GM15510 (cell line): ENCODE measurements around the gene VGF.

Experiments
- POLR2A ChIP-seq: IDR thresholded peaks from 3 replicates; pipeline ENCODE4 v1.6.1; 2011; ENCODE audit warnings: borderline replicate concordance; ENCODE audit not compliant: insufficient read length; ENCODE audit errors: extremely low read depth

Gene VGF

DNA sequence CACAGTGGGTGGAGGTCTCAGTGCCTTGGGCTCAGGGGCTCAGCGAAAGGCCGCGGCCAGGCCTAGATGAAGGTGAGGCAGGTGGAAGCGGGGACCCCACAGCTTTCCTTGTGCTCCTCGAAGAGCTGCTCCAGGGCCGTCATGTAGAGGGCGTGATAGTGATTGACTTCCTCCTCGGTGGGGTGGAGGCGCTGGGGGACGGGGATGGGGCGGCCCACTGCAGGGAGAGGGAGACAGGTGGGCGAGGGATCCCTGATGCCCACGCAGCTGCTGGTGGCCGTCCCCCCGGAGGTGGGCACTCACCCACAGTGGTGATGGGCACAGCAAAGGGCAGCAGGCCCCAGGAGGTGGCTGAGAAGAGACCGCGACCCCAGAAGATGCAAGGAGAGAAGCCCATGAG lies 30.5 kb upstream of the VGF start:
- TF ChIP-seq POLR2A, result no peak

DNA sequence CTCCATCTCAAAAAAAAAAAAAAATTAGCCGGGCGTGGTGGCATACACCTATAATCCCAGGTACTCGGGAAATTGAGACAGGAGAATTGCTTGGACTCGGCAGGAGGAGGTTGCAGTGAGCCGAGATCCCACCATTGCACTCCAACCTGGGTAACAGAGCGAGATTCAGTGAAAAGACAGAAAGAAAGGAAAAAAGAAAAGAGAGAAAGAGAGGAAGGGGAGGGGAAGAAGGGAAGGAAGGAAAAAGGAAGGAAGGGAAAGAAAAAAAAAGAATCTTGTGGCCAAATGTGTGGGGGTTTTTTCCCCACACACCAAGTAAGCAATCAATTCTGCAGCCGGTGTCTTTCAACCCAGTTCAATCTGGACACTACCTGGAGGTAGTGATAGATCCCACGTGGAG lies 23.7 kb upstream of the VGF start:
- no peak for TF ChIP-seq POLR2A

DNA sequence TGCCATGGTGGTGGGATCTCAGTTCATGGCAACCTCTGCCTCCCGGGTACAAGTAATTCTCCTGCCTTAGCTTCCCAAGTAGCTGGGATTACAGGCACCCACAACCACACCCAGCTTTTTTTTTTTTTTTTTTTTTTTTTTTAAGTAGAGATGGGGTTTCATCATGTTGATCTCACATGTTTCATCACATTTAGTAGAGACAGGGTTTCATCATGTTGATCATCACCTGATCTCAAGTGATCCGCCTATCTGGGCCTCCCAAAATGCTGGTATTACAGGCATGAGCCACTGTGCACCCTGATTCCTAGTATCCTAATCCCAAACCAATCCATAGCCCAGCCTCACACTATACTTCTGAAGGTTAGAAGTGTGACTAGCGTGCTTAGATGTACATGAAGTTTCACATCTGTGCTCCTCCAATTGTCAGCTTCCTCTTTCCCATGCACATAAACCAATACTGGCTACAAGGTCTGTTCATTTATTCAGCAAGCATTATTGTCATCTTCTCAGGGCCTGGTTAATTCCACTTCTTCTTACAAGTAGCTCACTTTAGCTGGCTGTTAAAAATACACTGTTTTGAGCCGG lies 21.6 kb upstream of the VGF start:
- no peak for TF ChIP-seq POLR2A

DNA sequence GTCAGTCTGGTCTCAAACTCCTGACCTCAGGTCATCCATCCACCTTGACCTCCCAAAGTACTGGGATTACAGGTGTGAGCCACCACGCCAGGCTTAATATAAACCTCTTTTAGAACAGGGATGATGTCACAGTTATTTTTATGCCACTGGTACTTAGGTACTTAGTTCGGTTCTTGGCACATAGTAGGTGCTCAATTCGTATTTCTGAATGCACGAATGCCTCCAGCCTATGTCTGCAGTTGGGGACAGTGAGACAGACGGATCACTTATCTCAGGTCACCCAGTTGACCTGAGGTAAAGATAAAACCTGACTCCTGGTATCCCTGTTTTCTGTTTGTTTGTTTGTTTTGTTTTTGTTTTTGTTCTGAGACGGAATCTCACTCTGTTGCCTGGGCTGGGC lies 20.8 kb upstream of the VGF start:
- no peak for TF ChIP-seq POLR2A

DNA sequence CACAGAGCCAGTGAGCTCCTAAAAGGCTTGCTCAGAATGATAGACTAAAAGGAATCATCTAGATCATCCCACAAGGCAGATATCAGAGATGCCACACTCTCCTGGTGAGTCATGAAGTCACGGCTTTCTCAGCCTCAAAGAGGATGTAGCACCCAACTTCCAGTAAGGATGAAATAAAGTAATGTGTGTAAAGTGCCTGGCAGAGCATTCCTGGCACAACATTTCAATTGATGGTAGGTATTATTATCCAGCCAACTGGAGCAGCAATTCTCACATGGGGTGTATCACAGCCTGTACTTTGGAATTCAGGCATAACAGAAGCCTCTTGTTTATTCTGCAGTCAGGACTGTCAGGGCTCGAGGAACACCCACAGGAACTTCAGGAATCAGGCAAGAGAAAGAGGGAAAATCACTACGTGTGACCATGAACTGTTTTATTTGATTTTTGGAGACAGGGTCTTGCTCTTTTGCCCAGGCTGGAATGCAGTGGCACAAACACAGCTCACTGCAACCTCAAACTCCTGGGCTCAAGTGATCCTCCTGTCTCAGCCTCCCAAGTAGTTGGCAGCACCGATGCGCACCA lies 20.0 kb upstream of the VGF start:
- TF ChIP-seq POLR2A, result no peak

DNA sequence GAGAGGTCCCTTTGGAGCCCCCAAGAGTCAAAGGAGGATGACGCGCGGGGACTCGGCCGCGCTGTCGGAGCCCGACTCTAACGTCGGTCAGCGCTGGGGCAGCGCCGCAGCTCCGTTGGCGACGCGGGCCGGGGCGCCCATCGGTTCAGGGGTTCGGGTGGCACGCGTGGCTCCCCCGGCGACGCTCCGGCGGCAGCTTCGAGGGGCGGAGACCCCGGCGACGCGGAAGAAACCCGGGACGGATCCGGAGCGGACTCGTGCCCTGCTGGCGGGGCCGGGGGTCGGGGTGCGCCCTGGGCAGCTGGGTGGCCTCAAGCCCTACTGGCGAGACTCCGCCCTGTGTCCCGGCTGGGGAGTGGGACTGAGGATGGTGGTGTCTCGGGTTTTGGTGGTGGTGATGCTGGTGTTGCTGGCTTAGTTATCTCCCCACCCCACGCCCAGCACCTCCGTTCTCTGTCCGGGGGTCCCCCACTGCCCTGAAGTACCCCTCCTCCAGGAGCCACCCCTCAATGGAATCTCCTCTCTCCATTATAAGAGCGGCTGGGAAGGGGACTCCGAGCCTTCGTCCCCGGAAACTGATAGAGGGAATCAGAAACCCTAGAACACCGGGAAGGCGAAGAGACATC lies 14.9 kb upstream of the VGF start, which contains the start of gene NAT16:
NAT16 (minus strand) TSS at position 164 of the 626 bp plus-strand sequence. CDS start 5,486 bp downstream, outside the sequence.
- TF ChIP-seq POLR2A, result no peak

DNA sequence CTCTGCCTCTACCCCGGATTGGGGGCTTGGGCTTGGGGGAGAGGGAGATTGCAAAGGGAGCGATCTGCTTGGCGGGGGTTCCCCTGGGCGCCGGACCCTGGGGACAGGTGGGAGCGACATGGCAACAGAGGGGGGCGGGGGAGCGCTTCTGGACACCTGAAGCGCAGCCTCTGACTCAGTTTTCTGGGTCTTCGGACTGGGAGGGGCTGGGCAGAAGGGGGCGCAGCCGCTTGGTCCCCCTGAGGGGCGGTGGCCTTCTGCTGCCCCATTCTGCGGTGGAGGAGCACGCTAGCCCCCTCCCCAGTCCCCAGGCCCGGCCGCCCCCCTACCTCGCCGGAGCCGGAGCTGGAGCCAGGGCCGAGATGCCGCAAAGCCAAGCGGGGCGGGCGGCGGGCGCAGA lies 14.3 kb upstream of the VGF start:
- TF ChIP-seq POLR2A, result no peak

DNA sequence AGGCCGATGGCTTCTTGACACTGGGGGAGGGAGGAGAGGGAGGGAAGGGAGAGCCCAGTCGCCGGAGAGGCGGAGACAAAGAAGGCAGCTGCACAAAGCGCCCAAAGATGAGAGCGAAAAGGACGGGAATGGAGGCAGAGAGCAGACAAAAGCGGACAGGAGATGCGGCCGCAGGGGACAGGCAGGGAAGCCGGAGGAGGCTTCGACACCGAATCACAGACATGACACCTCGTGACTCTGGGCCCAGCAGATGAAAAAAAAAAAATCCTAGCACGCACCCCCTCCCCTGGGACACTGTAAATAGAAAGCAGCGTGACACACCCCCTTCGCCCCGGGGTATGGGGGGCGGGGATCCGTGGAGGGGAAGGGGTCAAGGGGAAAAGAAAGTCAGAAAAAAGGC lies 13.7 kb upstream of the VGF start:
- no peak for TF ChIP-seq POLR2A

DNA sequence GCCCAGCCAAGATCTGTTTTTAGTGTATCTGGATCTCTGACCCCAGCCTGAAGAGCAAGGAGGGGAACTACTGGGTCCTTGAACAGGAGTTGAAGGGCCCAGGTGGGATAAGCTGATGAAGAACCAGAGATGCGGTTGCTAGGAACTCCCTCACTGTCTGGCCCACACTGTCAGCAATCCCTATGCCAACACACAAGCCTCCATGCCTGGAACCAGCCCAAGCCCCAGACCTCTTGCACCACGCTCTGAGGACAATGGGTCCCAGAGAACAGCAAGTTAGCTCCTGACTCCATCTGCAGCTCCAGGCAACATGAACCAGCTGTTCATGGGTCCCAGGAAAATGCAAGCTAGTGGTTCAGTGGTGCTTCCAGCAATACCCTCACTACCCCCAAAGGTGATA lies 12.3 kb upstream of the VGF start:
- no peak for TF ChIP-seq POLR2A

DNA sequence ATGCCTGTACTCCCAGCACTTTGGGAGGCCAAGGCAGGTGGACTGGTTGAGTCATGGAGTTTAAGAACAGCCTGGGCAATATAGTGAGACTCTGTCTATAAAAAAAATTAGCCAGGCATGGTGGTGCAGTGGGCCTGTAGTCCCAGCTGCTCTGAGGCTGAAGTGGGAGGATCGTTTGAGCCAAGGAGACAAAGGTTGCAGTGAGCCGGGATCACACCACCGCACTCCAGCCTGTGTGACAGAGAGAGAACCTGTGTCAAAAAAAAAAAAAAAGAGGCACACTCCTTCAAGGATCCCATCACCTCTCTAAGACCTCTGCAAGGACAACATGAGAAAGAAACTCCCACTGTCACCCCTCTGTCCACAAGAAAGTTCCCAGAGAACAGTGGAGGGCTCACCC lies 10.3 kb upstream of the VGF start:
- no peak for TF ChIP-seq POLR2A

DNA sequence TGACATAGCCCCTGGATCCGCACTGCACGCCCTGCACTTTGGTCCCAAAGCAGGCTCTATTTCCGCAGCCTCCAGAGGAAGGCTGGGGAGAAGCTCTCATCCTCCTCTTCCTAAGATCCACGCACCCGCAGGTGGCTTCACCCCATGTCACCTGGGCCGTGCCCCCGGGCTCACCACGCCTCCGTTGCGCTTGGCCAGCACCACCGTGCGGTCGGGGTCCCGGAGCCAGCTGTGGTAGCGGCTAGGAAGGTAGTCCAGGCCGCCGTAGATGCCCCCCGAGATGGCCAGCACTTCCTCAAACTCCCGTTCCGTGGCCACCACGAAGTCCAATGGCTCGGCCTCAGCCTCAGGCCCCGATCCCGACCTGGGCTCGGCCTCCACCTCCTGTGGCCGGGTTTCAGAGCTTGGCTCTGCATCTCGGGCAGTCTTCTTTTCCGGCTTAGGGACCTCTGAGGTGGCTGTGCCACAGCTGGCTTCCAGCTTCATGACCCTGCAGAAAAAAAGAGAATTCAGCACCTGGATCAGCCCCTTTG lies 9.0 kb upstream of the VGF start:
- no peak for TF ChIP-seq POLR2A

DNA sequence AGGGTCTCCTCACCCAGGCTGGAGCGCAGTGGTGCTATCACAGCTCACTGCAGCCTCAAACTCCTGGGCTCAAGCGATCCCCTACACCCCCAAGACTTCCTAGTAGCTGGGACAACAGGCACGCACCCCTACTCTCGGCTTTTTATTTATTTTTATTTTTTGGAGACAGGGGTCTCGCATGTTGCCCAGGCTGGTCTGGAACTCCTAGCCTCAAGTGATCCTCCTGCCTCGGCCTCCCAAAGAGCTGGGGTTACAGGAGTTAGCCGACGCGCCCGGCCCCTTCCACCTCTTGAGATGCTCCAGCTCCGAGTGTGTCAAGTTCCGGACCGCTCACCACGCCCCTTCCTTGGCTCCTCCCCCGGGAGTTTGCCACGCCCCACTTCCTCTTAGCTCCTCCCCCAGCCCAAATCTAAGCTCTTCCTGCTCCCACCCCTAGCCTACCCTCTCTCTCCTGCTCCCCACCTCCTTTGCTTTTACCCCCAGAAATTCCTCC lies 8.4 kb upstream of the VGF start:
- TF ChIP-seq POLR2A, result no peak

DNA sequence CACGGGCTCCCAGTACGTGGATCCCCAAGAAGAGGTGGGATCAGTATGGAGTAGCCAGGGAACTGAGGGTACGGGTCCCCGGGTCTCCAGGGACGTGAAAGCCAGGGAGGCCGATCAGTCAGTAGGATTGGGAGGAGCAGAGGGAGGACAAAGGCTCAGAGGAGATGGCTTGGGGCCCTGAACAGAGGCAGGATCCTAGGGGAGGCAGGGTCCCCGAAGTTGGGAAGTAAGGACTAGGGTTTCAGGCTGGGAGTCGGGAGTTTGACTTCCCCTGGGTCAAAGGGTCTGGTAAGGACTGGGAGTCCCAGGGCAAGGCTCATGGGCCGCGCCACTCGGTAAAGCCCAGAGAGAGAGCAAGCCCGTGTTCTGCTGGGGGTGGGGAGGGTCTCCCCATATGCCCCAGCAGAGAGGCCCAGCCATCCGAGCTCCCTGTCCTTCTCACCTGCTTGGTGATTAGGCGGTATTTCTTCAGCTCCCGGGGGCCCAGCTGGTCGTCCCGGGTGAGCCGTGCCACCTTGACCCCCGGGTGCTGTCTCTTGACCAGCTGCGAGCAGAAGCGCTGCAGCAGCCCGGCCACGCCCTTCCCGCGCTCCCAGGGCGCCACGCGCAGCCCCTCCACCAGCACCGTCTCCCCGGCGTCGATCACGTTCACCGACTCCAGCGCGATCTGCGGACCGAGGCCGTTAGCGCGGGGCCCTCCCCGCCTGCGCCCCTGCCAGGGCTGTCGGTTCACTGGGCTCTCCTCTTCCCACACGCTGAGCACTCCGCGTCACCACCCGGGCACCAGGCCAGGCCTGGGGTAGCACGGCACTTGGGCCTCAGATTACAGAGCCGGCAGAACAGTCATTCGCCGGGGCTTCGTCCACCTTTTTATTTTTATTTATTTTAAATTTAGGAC lies 7.7 kb upstream of the VGF start:
- no peak for TF ChIP-seq POLR2A

DNA sequence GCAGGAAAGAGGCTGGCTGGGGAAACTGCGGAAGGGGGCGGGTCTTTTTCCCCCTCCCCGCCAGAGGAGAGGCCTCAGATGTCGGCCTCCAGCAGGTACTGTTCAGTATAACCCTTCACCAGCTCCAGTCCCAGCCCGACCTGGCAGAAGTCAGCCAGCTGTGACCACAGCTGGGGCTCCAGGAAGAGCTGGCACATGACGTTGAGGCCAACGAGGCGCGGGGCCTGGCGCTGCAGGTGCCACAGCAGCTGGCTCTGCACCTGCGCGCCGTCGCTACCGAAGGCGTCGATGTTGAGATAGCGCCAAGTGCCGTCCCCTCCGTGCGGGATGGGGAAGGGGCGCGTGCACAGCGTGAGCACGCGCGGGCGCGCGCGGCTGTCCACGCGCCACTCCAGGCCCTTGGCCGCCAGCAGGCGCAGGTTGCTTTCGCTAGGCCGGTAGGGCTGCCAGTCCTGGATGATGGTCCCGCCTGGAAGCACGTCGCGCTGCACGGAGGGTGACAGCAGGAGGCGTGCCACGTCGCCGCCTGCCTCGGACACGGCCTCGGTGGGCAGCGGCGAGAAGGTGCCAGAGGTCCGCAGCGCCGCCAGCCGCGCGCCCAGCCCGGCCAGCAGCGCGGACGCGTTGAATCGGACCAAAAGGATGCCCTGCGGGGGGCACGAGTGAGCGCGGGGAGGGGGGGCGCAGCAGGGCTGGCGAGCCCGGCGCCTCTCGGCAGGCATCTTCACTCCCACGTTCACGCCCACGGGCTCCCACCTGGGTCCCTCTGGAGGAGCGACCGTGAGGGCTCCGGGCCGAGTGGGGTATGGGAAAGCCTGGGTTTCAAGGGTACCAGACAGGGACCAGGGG lies 6.9 kb upstream of the VGF start:
- no peak for TF ChIP-seq POLR2A

DNA sequence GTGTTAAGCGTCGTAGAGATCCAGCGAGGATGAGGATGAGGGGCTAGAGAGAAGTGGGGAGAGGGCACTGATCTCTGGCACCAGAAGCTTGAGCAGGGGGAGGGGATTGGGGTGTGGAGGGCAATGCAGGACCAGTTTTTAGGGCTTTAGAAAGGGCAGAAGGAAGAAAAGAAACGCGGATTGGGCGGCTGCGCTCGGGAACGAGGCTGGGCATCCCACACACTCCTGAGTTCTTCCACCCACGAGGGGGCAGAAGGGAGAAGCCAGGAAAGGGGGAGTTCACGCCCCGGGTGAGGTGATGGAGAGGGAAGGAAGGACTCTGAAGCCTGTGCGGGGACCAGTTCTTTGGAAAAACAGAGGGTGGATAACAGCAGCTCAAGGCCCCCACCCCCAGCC lies 6.1 kb upstream of the VGF start:
- TF ChIP-seq POLR2A, result no peak
